SJCRH30 (cell line): ENCODE results near the gene PAK4. TPM values are rescaled to one million over a fixed set of nuclear protein-coding genes. Genes with fewer than 3 reads are reported as not detected.
"Not testable (repeated sequence)": the region's sequence is repeated elsewhere in the genome, so short reads cannot be mapped to it uniquely, and the experiment has no call there.

Experiments used
- DNase-seq, 2 experiments: peaks; one replicate each; pipeline ENCODE4 v3.0.0-alpha.2; 2015 to 2020
- H3K27ac ChIP-seq: fragments of 250-450 bp; sonication (Bioruptor Pico); 2 replicates; pipeline ENCODE4 v1.5.1; 2020; ENCODE audit warnings: mild to moderate bottlenecking, moderate library complexity
- H3K27me3 ChIP-seq: fragments of 250-450 bp; sonication (Bioruptor Pico); 2 replicates; pipeline ENCODE4 v1.5.1; 2020; ENCODE audit warnings: mild to moderate bottlenecking, moderate library complexity
- H3K36me3 ChIP-seq: fragments of 250-450 bp; sonication (Bioruptor Pico); 2 replicates; pipeline ENCODE4 v1.5.1; 2020; ENCODE audit warnings: mild to moderate bottlenecking, moderate library complexity
- H3K4me1 ChIP-seq: fragments of 250-450 bp; sonication (Bioruptor Pico); 2 replicates; pipeline ENCODE4 v1.5.1; 2020; ENCODE audit warnings: mild to moderate bottlenecking, moderate library complexity
- H3K4me3 ChIP-seq: fragments of 250-450 bp; sonication (Bioruptor Pico); 2 replicates; pipeline ENCODE4 v1.5.1; 2020; ENCODE audit warnings: mild to moderate bottlenecking, moderate library complexity
- H3K9me3 ChIP-seq: fragments of 250-450 bp; sonication (Bioruptor Pico); replicated peaks from 2 replicates; pipeline ENCODE4 v1.5.1; 2020; ENCODE audit warnings: mild to moderate bottlenecking, moderate library complexity
- total RNA-seq: library from RNA; depleted of rRNA; stranded (reverse); fragments of >200 nt; shearing (Covaris generic); gene quantifications from 2 replicates; pipeline ENCODE4 v1.2.3, GENCODE V29; 2014

The PAK4 gene
- total RNA-seq, 1 experiment from 2014 or later = 11.6 TPM

DNA sequence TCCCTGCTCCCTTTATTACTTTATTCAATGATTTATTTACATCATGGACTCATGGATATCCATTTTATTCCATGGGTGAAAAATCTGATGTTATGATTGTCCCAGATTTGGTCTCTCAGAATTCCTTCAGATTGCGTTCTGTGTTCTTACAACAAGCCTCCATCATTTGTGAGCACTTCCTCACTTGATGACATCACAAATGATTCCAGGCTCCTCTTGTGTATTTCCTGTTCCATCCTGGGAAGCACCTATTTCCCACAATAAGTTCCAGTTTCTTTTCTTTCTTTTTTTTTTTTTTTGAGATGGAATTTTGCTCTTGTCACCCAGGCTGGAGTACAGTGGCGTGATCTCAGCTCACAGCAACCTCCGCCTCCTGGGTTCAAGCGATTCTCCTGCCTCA, 34.7 kb upstream of the PAK4 start:
- H3K4me1 ChIP-seq = no peaks in the 10 kb centered on the region
- peaks cover 8% of the 10 kb centered on the region for H3K27me3 ChIP-seq
- H3K4me3 ChIP-seq = no peak overlapping the region
- no peaks in the 10 kb centered on the region for H3K36me3 ChIP-seq
- no peak for DNase-seq
- no peaks in the 10 kb centered on the region; the same call in 1 of the 2 replicates for H3K9me3 ChIP-seq
- no peak overlapping the region for H3K27ac ChIP-seq

DNA sequence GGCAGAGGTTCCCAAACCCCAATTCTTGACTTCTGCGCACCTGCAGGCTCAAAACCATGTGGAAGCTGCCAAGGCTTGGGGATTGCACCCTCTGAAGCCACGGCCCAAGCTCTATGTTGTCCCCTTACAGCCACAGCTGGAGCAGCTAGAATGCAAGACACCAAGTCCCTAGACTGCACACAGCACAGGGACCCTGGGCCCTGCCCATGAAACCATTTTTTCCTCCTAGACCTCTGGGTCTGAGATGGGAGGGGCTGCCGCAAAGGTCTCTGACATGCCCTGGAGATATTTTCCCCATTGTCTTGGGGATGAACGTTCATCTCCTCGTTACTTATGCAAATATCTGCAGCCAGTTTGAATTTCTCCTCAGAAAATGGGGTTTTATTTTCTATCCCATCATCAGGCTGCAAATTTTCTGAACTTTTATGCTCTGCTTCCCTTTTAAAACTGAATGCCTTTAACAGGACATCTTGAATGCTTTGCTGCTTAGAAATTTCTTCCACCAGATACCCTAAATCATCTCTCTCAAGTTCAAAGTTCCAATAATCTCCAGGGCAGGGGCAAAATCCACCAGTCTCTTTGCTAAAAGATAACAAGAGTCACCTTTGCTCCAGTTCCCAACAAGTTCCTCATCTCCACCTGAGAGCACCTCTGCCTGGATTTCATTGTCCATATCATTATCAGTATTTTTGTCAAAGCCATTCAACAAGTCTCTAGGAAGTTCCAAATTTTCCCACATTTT, 29.6 kb upstream of the PAK4 start:
- not testable (repeated sequence) for H3K27ac ChIP-seq, H3K27me3 ChIP-seq, H3K9me3 ChIP-seq

DNA sequence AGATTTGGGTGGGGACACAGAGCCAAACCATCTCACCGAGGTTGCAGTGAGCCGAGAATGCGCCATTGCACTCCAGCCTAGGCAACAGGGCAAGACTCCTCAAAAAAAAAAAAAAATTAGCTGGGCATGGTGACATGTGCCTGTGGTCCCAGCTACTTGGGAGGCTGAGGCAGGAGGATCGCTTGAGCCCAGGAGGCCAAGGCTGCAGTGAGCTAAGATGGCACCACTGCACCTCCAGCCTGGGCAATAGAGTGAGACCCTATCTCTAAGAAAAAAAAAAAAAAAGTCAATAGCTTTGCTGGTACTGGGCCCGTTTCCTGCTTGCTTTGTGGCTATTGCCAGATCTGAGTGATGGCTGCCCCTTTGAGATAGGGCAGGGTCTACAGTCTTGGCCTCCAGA, 28.3 kb upstream of the PAK4 start:
- Histone ChIP-seq H3K4me1 (no peaks in the 10 kb centered on the region), H3K27me3 (peaks cover 13% of the 10 kb centered on the region; the same call in 1 of the 2 replicates)

More for the DNA sequence above, 29.6 kb upstream of the PAK4 start:
- not testable (repeated sequence) for DNase-seq, H3K4me3 ChIP-seq, H3K36me3 ChIP-seq, H3K4me1 ChIP-seq

DNA sequence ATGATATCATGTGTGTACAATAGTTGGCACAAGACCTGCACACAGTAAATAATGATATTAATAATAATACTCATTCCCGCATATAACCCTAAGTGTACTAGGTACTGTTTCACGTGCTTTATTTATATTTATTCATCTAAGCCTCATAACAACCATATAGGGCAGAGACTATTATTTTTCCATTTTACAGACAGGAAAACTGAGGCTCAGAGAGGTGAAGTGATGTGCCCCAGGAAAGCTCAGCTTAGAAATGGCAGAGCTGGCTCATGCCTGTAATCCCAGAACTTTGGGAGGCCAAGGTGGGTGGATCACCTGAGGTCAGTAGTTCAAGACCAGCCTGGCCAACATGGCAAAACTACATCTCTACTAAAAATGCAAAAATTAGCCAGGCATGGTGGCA, 27.9 kb upstream of the PAK4 start:
- Histone ChIP-seq H3K27ac (no peak overlapping the region), H3K4me1 (no peaks in the 10 kb centered on the region), H3K4me3 (no peak overlapping the region), H3K36me3 (no peaks in the 10 kb centered on the region), H3K9me3 (no peaks in the 10 kb centered on the region; the same call in 1 of the 2 replicates), H3K27me3 (peaks cover 15% of the 10 kb centered on the region; the same call in 1 of the 2 replicates)
- DNase-seq = no peak

More for the DNA sequence above, 28.3 kb upstream of the PAK4 start:
- no peaks in the 10 kb centered on the region; the same call in 1 of the 2 replicates for H3K9me3 ChIP-seq
- DNase-seq = no peak
- no peaks in the 10 kb centered on the region for H3K36me3 ChIP-seq
- no peak overlapping the region for H3K27ac ChIP-seq
- H3K4me3 ChIP-seq = no peak overlapping the region

DNA sequence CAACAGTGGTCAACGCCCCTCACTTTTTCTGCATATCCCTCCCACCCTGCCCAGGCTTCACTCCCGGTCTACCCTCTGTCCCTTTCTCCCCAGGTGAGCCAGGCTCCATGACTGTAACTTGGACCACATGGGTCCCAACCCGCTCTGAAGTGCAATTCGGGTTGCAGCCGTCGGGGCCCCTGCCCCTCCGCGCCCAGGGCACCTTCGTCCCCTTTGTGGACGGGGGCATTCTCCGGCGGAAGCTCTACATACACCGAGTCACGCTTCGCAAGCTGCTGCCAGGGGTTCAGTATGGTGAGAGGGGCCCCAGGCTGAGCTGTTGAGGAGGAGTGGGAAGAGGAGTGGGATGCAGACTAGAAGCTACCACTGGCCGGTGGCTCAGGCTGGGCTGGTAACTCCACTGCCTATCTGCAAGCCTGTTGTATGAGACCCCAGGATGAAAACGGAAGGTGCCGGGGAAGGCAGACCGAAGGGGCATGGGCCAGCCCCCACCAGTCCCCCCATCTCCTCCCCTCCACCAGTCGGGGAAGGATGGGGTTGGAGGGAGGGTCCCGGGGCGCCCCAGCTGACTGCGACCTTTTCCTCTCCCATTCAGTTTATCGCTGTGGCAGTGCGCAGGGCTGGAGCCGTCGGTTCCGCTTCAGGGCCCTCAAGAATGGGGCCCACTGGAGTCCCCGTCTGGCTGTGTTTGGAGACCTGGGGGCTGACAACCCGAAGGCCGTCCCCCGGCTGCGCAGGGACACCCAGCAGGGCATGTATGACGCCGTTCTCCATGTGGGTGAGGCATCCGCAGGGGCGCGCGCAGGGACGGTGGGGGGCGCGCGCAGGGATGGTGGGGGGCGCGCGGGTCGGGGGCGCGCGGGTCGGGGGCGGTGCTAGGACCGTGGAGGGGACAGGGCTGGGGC, 27.0 kb upstream of the PAK4 start:
- no peak for DNase-seq
- H3K27me3 ChIP-seq = peaks cover 13% of the 10 kb centered on the region; the same call in 1 of the 2 replicates
- no peaks in the 10 kb centered on the region; the same call in 1 of the 2 replicates for H3K9me3 ChIP-seq
- H3K4me1 ChIP-seq = no peaks in the 10 kb centered on the region
- no peaks in the 10 kb centered on the region for H3K36me3 ChIP-seq
- no peak overlapping the region for H3K4me3 ChIP-seq
- no peak overlapping the region for H3K27ac ChIP-seq

DNA sequence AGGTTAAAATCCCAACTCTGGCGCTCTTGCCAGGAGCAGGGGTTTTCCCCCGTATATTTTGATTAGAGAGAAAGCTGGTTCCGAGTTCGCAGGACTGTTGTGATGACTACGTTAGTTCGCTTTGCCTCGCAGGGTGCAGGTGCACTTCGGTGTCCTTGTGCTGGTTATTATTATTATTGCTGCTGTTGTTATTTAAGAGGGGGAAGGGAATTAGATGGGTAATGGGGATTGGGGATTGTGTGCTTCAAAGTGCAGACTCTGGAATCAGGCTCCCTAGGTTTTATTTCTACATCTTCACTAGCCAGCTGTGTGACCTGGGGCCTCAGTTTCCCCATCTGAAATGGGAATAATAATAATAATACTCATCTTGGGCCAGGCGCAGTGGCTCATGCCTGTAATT, 26.2 kb upstream of the PAK4 start:
- Histone ChIP-seq H3K27me3 (0 out of 2 replicates have a peak, but pooled peaks cover 11% of the 10 kb centered on the region), H3K27ac (no peak overlapping the region), H3K4me3 (no peak overlapping the region), H3K36me3 (no peaks in the 10 kb centered on the region), H3K4me1 (no peaks in the 10 kb centered on the region), H3K9me3 (no peaks in the 10 kb centered on the region)
- DNase-seq = no peak

DNA sequence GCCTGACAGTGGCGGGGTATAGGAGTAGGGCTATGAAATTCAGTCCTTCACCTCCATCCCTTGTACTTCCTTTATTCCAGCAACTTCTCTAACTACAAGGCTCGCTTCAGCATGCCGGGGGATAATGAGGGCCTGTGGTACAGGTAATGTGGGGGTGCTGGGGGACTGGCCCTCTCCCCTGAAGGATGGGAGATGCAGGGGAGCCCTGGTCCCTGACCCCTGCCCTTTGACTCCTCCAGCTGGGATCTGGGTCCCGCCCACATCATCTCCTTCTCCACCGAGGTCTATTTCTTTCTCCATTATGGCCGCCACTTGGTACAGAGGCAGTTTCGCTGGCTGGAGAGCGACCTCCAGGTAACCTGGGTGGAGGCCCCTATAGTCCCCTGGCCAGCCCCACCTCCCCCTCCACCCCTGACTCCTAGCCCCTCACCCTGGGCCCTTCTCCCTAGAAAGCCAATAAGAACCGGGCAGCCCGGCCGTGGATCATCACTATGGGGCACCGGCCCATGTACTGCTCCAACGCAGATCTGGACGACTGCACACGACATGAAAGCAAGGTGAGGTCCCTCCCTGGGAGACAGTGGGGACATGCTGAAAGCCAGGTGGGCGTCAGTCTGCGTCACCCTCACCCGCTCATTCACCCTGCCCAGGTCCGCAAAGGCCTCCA, 25.0 kb upstream of the PAK4 start:
- Histone ChIP-seq H3K9me3 (no peaks in the 10 kb centered on the region), H3K27me3 (peaks cover 19% of the 10 kb centered on the region), H3K4me3 (no peak overlapping the region), H3K4me1 (no peaks in the 10 kb centered on the region), H3K36me3 (no peaks in the 10 kb centered on the region), H3K27ac (no peak overlapping the region)
- DNase-seq = no peak

DNA sequence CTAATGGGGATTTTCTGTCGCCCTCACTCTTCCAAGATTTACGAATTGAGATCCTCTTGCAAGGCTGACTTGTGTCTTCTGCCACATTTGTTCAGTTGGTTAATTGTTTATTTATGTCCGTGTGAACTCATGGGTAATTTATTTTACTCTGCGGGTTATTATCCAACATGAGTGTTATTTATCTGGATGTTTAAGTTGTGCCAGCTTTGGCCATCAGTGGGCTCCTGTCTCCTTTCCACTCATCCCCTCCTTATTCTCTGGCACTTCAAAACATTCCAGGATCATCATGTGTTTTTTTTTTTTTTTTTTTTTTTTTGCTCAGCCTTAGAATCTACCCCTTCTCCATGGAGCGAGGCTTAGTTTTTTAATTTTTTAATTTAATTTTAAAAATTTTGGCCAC, 22.4 kb upstream of the PAK4 start:
- H3K36me3 ChIP-seq = no peaks in the 10 kb centered on the region
- peaks cover 17% of the 10 kb centered on the region for H3K27me3 ChIP-seq
- no peaks in the 10 kb centered on the region for H3K9me3 ChIP-seq
- H3K4me3 ChIP-seq = no peak overlapping the region
- DNase-seq = no peak
- H3K27ac ChIP-seq = no peak overlapping the region
- no peaks in the 10 kb centered on the region for H3K4me1 ChIP-seq

DNA sequence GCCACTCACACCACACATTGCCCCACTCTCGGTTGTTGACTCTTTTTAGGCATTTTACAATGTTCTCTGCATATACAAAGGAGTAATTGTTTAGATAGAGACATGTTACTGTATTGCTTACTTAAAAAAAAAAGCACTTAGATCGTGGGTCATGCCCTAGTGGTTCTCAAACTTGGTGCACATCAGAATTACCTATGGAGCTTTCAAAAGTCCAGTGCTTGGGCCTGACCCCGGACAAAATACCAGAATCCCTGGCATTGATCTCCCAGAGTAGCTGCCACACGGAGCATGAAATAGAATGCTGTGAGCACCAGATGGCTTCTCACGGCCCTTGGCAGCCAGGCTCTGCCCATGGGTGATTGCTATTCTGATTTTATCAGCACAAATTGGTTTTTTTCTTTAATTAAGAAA, 21.4 kb upstream of the PAK4 start:
- H3K4me3 ChIP-seq = no peak overlapping the region
- H3K9me3 ChIP-seq = no peaks in the 10 kb centered on the region
- H3K27me3 ChIP-seq = peaks cover 17% of the 10 kb centered on the region
- no peaks in the 10 kb centered on the region for H3K4me1 ChIP-seq
- no peaks in the 10 kb centered on the region for H3K36me3 ChIP-seq
- no peak overlapping the region for H3K27ac ChIP-seq
- DNase-seq = no peak

DNA sequence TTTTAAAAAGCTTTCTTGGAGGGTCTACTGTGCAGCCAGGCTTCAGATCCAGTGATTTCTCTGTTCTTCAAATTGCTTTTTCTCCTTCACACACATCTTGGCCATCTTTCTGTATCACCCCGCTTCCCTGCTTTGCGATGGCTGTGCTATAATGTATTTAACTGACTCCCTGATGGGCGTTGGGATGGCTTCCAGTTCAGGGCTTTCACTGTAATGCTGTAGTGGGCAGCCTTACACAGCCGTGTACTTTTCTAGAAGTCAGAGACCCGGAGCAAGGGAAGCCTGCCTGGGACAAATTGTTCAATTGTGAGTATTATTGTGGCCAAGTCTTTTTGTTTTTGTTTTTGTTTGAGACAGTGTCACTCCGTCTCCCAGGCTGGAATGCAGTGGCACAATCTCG, 19.4 kb upstream of the PAK4 start:
- Histone ChIP-seq H3K36me3 (no peaks in the 10 kb centered on the region), H3K9me3 (no peaks in the 10 kb centered on the region), H3K27ac (no peak overlapping the region), H3K4me1 (no peaks in the 10 kb centered on the region), H3K4me3 (no peak overlapping the region), H3K27me3 (peaks cover 17% of the 10 kb centered on the region)
- no peak for DNase-seq

DNA sequence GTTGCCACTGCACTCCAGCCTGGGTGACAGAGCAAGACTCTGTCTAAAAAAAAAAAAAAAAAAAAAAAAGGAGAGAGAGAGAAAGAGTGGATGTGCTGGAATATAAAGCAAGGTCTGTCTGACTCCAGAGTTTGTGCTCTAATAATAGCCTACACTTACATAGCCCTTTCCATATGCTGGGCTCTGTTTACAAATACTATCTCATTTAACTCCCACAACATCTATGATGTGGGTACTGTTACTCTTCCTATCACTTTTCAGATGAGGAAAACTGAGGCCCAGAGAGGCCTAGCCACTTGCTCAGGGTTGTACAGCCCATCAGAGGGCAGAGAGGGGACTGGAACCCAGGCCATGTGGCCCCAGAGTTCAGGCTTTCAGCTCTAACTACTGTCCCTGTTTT, 15.9 kb upstream of the PAK4 start:
- Histone ChIP-seq H3K27ac (no peak overlapping the region), H3K27me3 (peaks cover 5% of the 10 kb centered on the region), H3K9me3 (no peaks in the 10 kb centered on the region), H3K4me1 (peaks cover 9% of the 10 kb centered on the region; the same call in 1 of the 2 replicates), H3K4me3 (no peak overlapping the region), H3K36me3 (no peaks in the 10 kb centered on the region)
- DNase-seq = no peak

DNA sequence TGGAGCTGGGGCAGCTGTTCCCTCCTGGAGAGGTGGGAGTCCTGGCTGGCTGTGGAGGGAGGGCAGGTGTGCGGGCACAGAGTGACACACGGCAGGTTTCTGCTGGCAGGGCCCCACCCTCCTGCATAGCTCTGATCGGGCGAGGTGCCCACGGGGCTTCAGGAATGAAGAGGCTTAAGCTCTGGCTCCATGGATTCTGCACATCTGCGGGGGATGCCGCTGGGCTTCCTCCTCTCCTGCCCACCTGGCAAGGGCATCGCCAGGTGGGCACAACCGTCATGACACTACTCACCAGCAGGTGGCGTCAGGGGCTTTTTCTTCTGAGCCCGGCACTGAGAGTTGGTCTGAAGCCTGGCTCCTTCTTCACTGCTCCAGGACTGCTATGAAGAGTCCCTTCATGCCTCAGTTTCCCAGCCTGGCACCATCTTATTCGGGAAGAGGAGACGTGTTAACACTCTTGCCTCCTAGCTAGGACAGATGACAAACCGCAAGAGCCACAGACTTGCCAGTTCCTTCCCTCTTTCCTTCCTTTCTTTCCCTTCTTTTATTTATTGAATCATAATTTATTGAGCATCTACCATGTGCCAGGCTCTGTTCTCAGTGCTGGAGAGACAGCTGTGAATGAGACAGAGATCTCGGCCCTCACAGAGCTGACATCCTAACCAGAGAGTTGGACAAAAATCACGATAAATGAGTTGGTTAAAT, 15.2 kb upstream of the PAK4 start:
- DNase-seq = peak; percentile 44 to 72
- Histone ChIP-seq H3K9me3 (no peaks in the 10 kb centered on the region), H3K4me1 (peaks cover 9% of the 10 kb centered on the region; the same call in 1 of the 2 replicates), H3K27me3 (no peaks in the 10 kb centered on the region; the same call in 1 of the 2 replicates), H3K36me3 (no peaks in the 10 kb centered on the region), H3K4me3 (no peak overlapping the region), H3K27ac (no peak overlapping the region)

DNA sequence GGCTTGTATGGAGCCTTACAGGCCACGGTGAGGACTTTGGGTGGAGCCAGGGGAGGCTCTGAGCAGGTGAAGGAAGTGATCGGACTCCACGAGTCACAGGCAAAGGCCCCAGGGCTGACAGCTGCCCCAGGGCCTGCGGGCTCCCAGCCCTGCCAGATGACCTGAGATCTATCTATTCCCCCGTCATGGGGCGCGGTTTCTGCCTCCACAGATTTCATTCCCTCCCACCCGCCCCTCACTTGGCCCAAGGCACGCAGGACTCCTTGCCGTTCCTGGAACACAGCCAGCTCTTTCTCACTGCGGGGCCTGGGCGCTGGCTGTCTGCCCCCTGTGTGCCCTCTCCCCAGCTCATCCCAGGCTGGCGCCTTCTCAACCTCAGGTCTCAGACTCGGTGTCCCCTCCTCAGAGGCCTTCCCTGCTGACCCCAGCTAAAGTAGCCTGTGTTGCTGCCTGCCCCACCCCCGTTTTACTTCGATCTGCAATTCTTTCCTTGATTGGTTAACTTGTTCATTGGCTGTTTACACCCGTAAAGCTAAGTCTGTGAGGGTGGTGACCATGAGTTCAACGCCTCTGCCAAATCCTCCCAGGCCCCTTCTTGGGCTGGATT, 13.9 kb upstream of the PAK4 start:
- H3K27me3 ChIP-seq = no peaks in the 10 kb centered on the region
- no peak overlapping the region for H3K27ac ChIP-seq
- H3K4me3 ChIP-seq = no peak overlapping the region
- H3K4me1 ChIP-seq = peaks cover 9% of the 10 kb centered on the region; the same call in 1 of the 2 replicates
- peak; percentile 63 to 76 for DNase-seq
- no peaks in the 10 kb centered on the region for H3K36me3 ChIP-seq
- no peaks in the 10 kb centered on the region for H3K9me3 ChIP-seq
